Neural cell (in vitro differentiated cells): ENCODE measurements around the gene NUS1.

Experiments
- EP300 ChIP-seq: fragments of 450-650 bp; conservative IDR thresholded peaks from 2 replicates; pipeline ENCODE4 v1.6.1; 2014; ENCODE audit warnings: antibody characterized with exemption, mild to moderate bottlenecking, moderate library complexity; ENCODE audit not compliant: poor library complexity, severe bottlenecking
- EZH2 ChIP-seq: fragments of 200-600, 300-800 bp; shearing (Covaris generic), sonication (generic); IDR thresholded peaks from 2 replicates; pipeline ENCODE4 v1.6.1; 2014; ENCODE audit warnings: antibody characterized with exemption, low read length, borderline replicate concordance, mild to moderate bottlenecking; ENCODE audit not compliant: insufficient read depth, poor library complexity, severe bottlenecking
- MXI1 ChIP-seq: fragments of 450-650 bp; conservative IDR thresholded peaks from 2 replicates; pipeline ENCODE4 v1.6.1; 2014; ENCODE audit warnings: antibody characterized with exemption, mild to moderate bottlenecking; ENCODE audit not compliant: poor library complexity, severe bottlenecking
- POLR2AphosphoS5 ChIP-seq: IDR thresholded peaks from 2 replicates; pipeline ENCODE4 v1.6.1; 2012
- RAD21 ChIP-seq: fragments of 450-650 bp; conservative IDR thresholded peaks from 2 replicates; pipeline ENCODE4 v1.6.1; 2014; ENCODE audit warnings: antibody characterized with exemption, mild to moderate bottlenecking, moderate library complexity
- REST ChIP-seq: IDR thresholded peaks from 2 replicates; pipeline ENCODE4 v1.6.1; 2012; ENCODE audit warnings: borderline replicate concordance
- SMC3 ChIP-seq: fragments of 450-650 bp; conservative IDR thresholded peaks from 2 replicates; pipeline ENCODE4 v1.6.1; 2014; ENCODE audit warnings: antibody characterized with exemption, mild to moderate bottlenecking, moderate library complexity; ENCODE audit not compliant: poor library complexity
- TAF1 ChIP-seq: IDR thresholded peaks from 2 replicates; pipeline ENCODE4 v1.6.1; 2012; ENCODE audit warnings: low read depth
- TF ChIP-seq, protein P1 (sequence below): fragments of 450-650 bp; IDR thresholded peaks from 2 replicates; pipeline ENCODE4 v1.5.1; 2014; ENCODE audit warnings: antibody characterized with exemption, mild to moderate bottlenecking, moderate library complexity; ENCODE audit not compliant: poor library complexity, severe bottlenecking

DNA sequence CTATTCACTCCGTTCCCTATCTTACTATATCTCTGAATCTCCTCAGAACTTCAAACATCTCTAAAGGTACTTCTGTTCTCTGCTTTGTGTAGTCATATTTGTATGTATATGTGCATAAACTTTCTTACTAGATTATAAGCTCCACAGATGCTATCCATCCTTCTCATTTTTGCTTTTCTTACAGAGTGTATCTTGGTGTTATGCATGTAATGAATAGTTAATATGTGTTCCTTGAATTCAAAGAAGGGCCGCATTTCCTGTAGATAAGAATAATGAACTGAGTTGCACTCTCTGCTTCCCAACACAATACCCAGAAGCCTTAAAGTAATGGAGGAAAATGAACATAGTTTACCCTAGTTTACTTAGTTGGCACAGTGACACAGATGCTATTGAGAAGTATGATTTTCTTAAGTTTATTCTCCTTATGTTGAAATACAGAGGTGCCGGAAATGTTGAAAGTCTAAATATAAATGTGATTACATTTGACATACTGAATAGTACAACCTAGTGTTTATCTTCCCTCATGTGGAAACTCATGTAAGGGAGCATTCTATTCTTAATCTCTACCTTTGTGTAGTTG is 6.0 kb downstream of the NUS1 start:
- TF ChIP-seq, protein P1, sequence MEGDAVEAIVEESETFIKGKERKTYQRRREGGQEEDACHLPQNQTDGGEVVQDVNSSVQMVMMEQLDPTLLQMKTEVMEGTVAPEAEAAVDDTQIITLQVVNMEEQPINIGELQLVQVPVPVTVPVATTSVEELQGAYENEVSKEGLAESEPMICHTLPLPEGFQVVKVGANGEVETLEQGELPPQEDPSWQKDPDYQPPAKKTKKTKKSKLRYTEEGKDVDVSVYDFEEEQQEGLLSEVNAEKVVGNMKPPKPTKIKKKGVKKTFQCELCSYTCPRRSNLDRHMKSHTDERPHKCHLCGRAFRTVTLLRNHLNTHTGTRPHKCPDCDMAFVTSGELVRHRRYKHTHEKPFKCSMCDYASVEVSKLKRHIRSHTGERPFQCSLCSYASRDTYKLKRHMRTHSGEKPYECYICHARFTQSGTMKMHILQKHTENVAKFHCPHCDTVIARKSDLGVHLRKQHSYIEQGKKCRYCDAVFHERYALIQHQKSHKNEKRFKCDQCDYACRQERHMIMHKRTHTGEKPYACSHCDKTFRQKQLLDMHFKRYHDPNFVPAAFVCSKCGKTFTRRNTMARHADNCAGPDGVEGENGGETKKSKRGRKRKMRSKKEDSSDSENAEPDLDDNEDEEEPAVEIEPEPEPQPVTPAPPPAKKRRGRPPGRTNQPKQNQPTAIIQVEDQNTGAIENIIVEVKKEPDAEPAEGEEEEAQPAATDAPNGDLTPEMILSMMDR, result no peak
- no peak for TF ChIP-seq REST
- TF ChIP-seq EZH2, result no peak
- TF ChIP-seq SMC3, result no peak
- no peak for TF ChIP-seq EP300
- TF ChIP-seq RAD21, result no peak
- no peak for TF ChIP-seq POLR2AphosphoS5
- TF ChIP-seq TAF1, result no peak
- TF ChIP-seq MXI1, result no peak
